Thymus (tissue), 11 donors: ENCODE data around the gene QPCT. TPM values are rescaled to one million over a fixed set of nuclear protein-coding genes. Genes with fewer than 3 reads are reported as not detected.

ENCODE experiments used
- DNase-seq, 9 donors: peaks; one replicate each; pipeline ENCODE4 v3.0.0-alpha.2; 2013; ENCODE audit warnings: low spot score in 9 of 9, low read depth in 6 of 9, missing footprints in 1 of 9
- H3K27ac ChIP-seq, 2 donors: one replicate each; pipeline ENCODE4 v1.5.1; 2013; ENCODE audit warnings: control low read depth in 1 of 2, low read depth in 1 of 2, low read length in 1 of 2, mild to moderate bottlenecking in 1 of 2, moderate library complexity in 1 of 2
- H3K27me3 ChIP-seq, 2 donors: one replicate each; pipeline ENCODE4 v1.5.1; 2013; ENCODE audit warnings: low read length in 1 of 2; ENCODE audit not compliant: control insufficient read depth in 2 of 2, insufficient read depth in 1 of 2
- H3K36me3 ChIP-seq, 2 donors: one replicate each; pipeline ENCODE4 v1.5.1; 2013; ENCODE audit warnings: low read length in 1 of 2, mild to moderate bottlenecking in 1 of 2, moderate library complexity in 1 of 2; ENCODE audit not compliant: control insufficient read depth in 2 of 2, insufficient read depth in 2 of 2
- H3K4me1 ChIP-seq, 2 donors: one replicate each; pipeline ENCODE4 v1.5.1; 2013; ENCODE audit warnings: low read length in 2 of 2; ENCODE audit not compliant: control insufficient read depth in 2 of 2, insufficient read depth in 2 of 2
- H3K4me3 ChIP-seq, 2 donors: one replicate each; pipeline ENCODE4 v1.5.1; 2013; ENCODE audit warnings: low read length in 2 of 2, control low read depth in 1 of 2, mild to moderate bottlenecking in 1 of 2
- H3K9me3 ChIP-seq, 2 donors: one replicate each; pipeline ENCODE4 v1.5.1; 2013; ENCODE audit warnings: low read length in 1 of 2, mild to moderate bottlenecking in 1 of 2; ENCODE audit not compliant: control insufficient read depth in 2 of 2, insufficient read depth in 1 of 2
- WGBS: extraction: QIAGEN DNeasy Blood & Tissue Kit; methylation state at CpG from one replicate; pipeline ENCODE4 v1.1.7; 2013; 5-methylcytosine and 5-hydroxymethylcytosine counted together
- polyA plus RNA-seq: library from polyadenylated mRNA; stranded (reverse); fragments of 200-250 nt; gene quantifications from one replicate; pipeline ENCODE4 v1.2.3, GENCODE V29; 2013
- total RNA-seq: library from RNA; stranded (reverse); fragments of 120-200 nt; gene quantifications from one replicate; pipeline ENCODE4 v1.2.4, GENCODE V29; 2013
- donor health status: healthy.

The QPCT gene
- total and polyA plus RNA-seq, 2 donors, result 8.6 to 11.4 TPM

DNA sequence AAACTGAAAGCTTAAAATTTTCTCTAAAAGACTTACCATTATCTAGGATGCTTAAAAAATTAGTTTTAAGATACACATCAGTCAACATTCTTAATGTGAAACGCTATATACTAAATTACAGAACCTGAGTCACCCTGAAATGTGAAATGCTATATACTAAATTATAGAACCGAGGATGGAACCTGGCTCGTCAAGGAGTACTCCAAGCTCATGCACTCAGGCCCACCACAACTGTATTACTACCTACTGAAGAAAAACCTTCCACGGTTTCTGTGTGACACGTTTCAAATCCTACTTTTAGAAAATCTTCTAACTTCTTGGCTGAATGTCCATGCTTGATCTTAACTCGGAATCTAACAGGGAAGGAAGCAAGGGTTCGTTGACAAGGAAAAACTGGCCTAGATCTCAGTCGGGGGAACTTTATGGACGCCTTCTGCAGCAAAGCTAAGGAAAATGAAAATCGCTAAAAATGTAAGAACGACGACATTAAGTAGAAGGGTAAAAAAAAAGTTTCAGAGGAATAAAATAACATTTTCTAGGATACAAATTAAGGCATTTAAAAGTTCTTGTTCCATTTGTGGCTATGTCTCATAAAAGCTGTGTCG is 21.2 kb upstream of the QPCT start:
- 51% methylated on average over 13 of the region's 13 CpGs for WGBS
- DNase-seq, result peak in 1 of 9 donors; percentile 37
- Histone ChIP-seq H3K9me3 (no peaks in the 10 kb centered on the region), H3K4me3 (peak overlapping the region; percentile 77 to 90), H3K4me1 (peaks cover 9 to 12% of the 10 kb centered on the region in 2 donors), H3K27me3 (peaks cover 17 to 21% of the 10 kb centered on the region in 2 donors), H3K36me3 (no peaks in the 10 kb centered on the region), H3K27ac (peak overlapping the region; percentile 70 to 81)

DNA sequence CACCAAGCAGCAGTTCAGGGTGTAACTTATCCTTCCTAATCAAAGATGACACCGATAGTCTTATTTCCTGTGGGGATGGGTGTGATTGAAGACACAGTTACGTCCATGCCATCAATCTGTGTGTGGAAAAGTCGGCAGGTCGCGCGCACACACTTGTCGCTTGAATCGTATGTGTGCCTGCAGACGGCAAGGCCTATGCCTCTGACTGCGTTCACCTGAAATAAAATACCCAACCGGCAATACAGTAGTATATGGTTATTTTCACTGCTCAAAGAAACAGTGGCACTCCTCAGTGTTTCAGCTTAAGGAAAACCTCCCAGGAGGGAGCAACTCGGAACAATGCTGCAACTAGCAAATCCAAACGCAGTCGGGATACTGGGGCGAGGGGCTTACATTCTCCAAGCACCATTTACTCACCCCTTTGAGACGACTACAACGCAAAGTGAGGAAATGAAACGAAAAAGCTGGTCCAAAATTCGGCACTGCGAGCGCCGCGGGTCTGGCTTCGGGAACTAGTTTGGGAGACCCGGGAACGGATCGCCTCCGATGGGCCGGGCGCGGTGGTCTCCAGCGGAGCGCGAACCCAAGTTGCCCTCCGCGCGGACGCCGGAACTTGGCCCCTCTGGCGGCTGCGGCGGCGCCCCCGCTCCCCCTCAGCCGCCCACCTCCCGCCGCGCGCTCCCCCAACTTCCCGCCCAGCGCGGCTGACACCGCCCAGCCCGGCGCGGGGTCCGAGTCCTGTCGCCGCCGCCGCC is 20.5 kb upstream of the QPCT start:
- Histone ChIP-seq H3K4me1 (peaks cover 9 to 12% of the 10 kb centered on the region in 2 donors), H3K27me3 (peaks cover 17 to 21% of the 10 kb centered on the region in 2 donors), H3K36me3 (no peaks in the 10 kb centered on the region), H3K9me3 (no peaks in the 10 kb centered on the region), H3K4me3 (peak overlapping the region; percentile 77 to 90), H3K27ac (peak overlapping the region; percentile 70 to 81)
- under 1% methylated on average over 60 of the region's 61 CpGs for WGBS
- DNase-seq, result peak in 8 of 9 donors; percentile 32 to 78 (median 48)

DNA sequence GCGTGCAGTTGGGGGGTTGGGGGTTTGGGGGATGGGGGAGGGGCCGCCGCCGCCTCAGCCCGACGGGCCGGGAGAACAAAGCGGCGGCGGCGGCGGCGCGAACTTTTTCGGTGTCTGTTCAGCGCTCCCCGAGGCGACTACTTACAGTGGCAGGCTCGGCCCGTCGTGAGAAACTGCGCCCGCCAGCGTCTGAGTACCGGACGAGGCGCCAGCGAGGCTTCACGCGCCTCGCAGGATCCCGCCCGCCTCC is 20.0 kb upstream of the QPCT start:
- no peak for DNase-seq
- Histone ChIP-seq H3K27me3 (peaks cover 17 to 21% of the 10 kb centered on the region in 2 donors), H3K9me3 (no peaks in the 10 kb centered on the region), H3K4me3 (peak overlapping the region; percentile 77 to 90), H3K4me1 (peaks cover 9 to 12% of the 10 kb centered on the region in 2 donors), H3K36me3 (no peaks in the 10 kb centered on the region), H3K27ac (peak overlapping the region; percentile 71)
- under 1% methylated on average over 33 of the region's 33 CpGs for WGBS

DNA sequence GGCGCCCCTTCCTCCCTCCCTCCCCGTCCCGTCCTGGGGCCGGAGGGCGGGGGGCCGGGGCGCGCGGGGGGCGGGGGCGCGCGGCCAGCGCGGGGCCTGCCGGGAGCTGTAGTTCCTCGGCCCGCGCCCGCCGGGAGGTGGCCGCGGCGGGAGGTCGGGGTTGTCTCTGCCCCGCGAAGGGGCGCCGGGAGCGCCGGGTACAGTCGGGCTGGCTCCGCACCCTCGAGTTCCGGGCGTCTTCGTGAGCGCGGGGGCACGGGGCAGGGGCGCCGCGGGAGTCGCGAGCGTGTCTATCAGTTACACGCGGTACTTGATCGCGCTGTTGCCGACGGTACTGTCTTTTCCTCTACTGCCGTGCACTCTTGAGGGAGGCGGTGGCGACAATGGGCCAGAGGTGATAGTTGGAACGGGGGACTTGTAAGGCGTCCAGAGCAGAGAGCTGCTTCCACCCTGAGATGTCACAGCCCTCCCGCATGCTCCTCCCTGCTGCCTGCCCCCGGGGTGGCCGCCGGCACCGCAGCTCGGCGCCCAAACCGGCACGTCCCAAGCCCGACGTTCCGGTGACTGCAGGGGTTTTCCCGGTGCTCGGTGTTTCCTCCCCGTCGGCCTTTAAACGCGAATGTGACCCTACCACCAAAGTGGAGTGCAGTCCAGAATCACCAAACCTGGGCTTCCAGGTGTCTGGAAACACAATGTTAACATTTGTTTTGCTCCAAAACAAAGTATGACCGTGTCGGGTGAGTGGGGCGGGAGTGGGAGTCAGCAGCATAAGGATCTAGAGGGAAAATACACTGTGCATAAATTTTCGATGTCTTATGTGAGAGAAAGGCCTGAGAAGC is 19.4 kb upstream of the QPCT start, which contains the start of gene PRKD3:
Gene PRKD3, minus strand, starts transcription at position 48 of the 839 bp plus-strand sequence. CDS start 8,309 bp downstream, outside the sequence.
- Histone ChIP-seq H3K9me3 (no peaks in the 10 kb centered on the region), H3K36me3 (no peaks in the 10 kb centered on the region), H3K27ac (peak within 1 kb of the TSS; percentile 71 to 81), H3K4me3 (peak within 1 kb of the TSS; percentile 77 to 90), H3K4me1 (peaks cover 9 to 12% of the 10 kb centered on the region in 2 donors), H3K27me3 (peaks cover 17 to 24% of the 10 kb centered on the region in 2 donors)
- peak in 7 of 9 donors; percentile 55 to 83 (median 64) for DNase-seq
- WGBS, result 3% methylated on average over 79 of the region's 79 CpGs

DNA sequence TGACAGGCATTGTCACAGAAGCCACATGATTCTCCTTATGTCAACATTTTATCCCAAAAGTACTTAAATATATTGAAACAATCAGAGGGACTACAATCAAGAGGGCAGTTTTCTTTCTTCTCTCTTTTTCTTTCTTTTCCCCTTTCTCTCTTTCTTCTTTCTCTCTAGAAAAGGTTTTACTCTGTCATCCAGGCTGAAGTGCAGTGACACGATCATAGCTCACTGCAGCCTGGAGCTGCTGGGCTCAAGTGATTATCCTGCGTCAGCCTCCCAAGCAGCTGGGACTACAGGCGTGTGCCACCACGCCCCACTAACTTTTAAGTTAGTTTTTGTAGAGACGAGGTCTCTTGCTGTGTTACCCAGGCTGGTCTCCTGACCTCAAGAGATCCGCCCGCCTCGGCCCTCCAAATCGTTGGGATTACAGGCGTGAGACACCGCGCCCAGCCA is 18.8 kb upstream of the QPCT start:
- 97% methylated on average over 12 of the region's 12 CpGs for WGBS

DNA sequence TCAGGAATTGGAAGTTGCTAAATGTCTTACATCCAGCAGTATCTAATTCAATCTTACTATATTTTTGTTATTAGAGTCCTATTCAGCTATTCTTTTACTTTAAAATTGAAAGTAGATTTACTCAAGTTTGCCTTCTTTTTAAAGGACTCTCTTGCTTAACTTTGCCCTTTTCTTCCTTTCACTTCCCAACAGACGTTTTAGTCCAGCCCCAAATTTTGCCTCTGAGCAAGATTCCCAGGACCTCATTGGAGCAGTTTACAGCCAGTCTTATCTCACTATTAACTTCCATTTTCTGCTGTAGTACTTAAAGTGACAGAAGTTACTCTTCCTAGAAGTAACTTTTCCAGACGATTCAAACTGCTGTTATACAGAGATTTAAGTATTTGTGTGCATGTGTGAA is 18.1 kb upstream of the QPCT start:
- H3K36me3 ChIP-seq, result no peaks in the 10 kb centered on the region
- no peak overlapping the region for H3K4me3 ChIP-seq
- H3K27ac ChIP-seq, result no peak overlapping the region
- H3K9me3 ChIP-seq, result no peaks in the 10 kb centered on the region
- DNase-seq, result no peak
- 48% methylated on average over 2 of the region's 2 CpGs for WGBS
- H3K27me3 ChIP-seq, result peaks cover 17 to 24% of the 10 kb centered on the region in 2 donors
- peaks cover 9 to 12% of the 10 kb centered on the region in 2 donors for H3K4me1 ChIP-seq

More for the DNA sequence above, 18.8 kb upstream of the QPCT start:
- Histone ChIP-seq H3K4me1 (peaks cover 9 to 12% of the 10 kb centered on the region in 2 donors), H3K27me3 (peaks cover 17 to 24% of the 10 kb centered on the region in 2 donors), H3K27ac (peak overlapping the region in 1 of 2 donors; percentile 34), H3K36me3 (no peaks in the 10 kb centered on the region), H3K9me3 (no peaks in the 10 kb centered on the region), H3K4me3 (peak overlapping the region; percentile 77 to 90)
- DNase-seq, result no peak

DNA sequence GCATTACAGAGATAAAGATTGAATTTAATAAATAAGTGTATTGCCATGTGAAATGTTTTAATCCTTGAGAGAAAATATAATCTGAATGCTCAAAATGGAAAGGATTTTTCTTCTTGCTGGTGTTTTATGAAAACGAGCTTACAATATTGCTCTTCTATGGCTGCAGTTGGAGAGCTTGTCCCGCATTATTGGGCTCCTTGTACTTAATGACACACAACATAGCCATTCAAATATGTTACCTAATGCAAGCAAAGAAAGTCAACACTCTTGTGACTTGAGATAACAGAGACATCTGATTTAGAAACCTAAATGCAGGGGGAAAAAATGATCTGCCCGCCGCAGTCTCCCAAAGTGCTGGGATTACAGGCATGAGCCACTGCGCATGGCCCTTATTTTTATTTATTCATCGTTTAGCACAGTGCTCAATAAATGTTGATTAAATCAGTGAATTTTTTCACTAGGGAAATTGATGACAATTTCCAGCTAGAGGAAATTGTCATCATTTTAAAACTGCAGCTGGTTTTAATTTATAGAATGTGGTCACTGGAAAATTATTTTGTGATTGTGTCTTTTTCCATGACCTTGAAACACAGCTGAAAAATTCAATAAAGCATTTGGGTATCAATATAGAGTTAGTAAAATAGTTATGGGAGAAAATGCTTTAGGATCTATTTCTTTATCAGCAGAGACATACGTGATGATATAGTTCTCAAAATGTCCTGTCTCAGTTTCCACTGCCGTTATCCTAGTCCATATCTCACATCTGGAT is 17.4 kb upstream of the QPCT start:
- no peak overlapping the region for H3K4me3 ChIP-seq
- no peak for DNase-seq
- WGBS, result 97% methylated on average over 8 of the region's 8 CpGs

DNA sequence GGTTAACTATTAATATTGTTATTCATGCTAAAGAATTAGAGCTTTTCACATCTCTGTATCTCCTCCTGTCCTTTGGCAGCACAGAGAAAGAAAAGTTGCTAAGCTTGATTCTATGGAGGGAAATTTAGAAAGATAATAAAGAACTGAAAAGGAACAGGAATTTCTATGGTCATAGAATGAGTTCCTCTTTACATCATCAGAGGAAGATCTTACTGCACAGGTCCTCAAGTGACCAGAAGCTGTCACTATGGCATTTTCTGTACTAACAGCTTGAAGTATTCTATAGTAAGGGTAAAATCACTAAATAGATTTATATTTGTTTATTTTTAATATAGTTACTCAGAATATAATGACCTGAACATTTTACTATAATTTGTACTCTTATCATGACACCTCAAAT is 13.7 kb upstream of the QPCT start:
- no peak overlapping the region for H3K4me3 ChIP-seq
- DNase-seq, result no peak
- no peaks in the 10 kb centered on the region for H3K36me3 ChIP-seq
- H3K9me3 ChIP-seq, result no peaks in the 10 kb centered on the region
- H3K27me3 ChIP-seq, result peaks cover 9 to 14% of the 10 kb centered on the region in 2 donors
- H3K4me1 ChIP-seq, result no peaks in the 10 kb centered on the region
- no peak overlapping the region for H3K27ac ChIP-seq

More for the DNA sequence above, 17.4 kb upstream of the QPCT start:
- no peaks in the 10 kb centered on the region for H3K36me3 ChIP-seq
- peaks cover 17 to 24% of the 10 kb centered on the region in 2 donors for H3K27me3 ChIP-seq
- H3K4me1 ChIP-seq, result peaks cover 9 to 12% of the 10 kb centered on the region in 2 donors
- H3K27ac ChIP-seq, result no peak overlapping the region
- no peaks in the 10 kb centered on the region for H3K9me3 ChIP-seq
